HepG2 (cell line): ENCODE data around the gene WDR62. TPM values are rescaled to one million over a fixed set of nuclear protein-coding genes. Genes with fewer than 3 reads are reported as not detected.

Source experiments
- DR1 ChIP-seq: sonication (generic); formaldehyde crosslinking; IDR thresholded peaks from 2 replicates; pipeline ENCODE4 v1.8.0; 2021; ENCODE audit warnings: mild to moderate bottlenecking, missing genetic modification reagents, inconsistent platforms
- ETS1 ChIP-seq: sonication (generic); formaldehyde crosslinking; IDR thresholded peaks from 2 replicates; pipeline ENCODE4 v1.4.0; 2020; ENCODE audit warnings: missing genetic modification reagents
- FOXO1 ChIP-seq: sonication (generic); formaldehyde crosslinking; IDR thresholded peaks from 2 replicates; pipeline ENCODE4 v1.4.0; 2020; ENCODE audit warnings: missing genetic modification reagents
- HNRNPL ChIP-seq: fragments of 200-400 bp; formaldehyde crosslinking; IDR thresholded peaks from 2 replicates; pipeline ENCODE4 v1.6.1; 2017; ENCODE audit warnings: mild to moderate bottlenecking, low read depth, low read length
- MIER2 ChIP-seq: IDR thresholded peaks from 2 replicates; pipeline ENCODE4 v1.6.1; 2016; ENCODE audit warnings: missing biosample characterization, missing genetic modification reagents
- NCOA2 ChIP-seq: sonication (generic); formaldehyde crosslinking; IDR thresholded peaks from 2 replicates; pipeline ENCODE4 v1.8.0; 2022; ENCODE audit warnings: inconsistent platforms
- NR2F1 ChIP-seq, 2 experiments: fragments of 450-650 bp in 1 of 2; formaldehyde crosslinking in 1 of 2; IDR thresholded peaks; 2 replicates each; pipeline versions ENCODE4 v1.5.0 to v1.6.1; 2016 to 2020; ENCODE audit warnings: mild to moderate bottlenecking in 1 of 2, missing compliant biosample characterization in 1 of 2, missing genetic modification reagents in 1 of 2, moderate library complexity in 1 of 2
- SPEN ChIP-seq: sonication (generic); formaldehyde crosslinking; IDR thresholded peaks from 2 replicates; pipeline ENCODE4 v1.5.1; 2020; ENCODE audit warnings: low read depth, mild to moderate bottlenecking, missing genetic modification reagents
- UBTF ChIP-seq: sonication (generic); formaldehyde crosslinking; IDR thresholded peaks from 2 replicates; pipeline ENCODE4 v1.4.0; 2020; ENCODE audit warnings: mild to moderate bottlenecking, missing genetic modification reagents
- ZMYM2 ChIP-seq: sonication (generic); formaldehyde crosslinking; IDR thresholded peaks from 2 replicates; pipeline ENCODE4 v1.8.0; 2022; ENCODE audit warnings: mild to moderate bottlenecking, missing genetic modification reagents
- ZMYM4 ChIP-seq: sonication (generic); formaldehyde crosslinking; IDR thresholded peaks from 2 replicates; pipeline ENCODE4 v1.8.1; 2023; ENCODE audit warnings: mild to moderate bottlenecking, missing genetic modification reagents
- ZNF12 ChIP-seq: sonication (generic); formaldehyde crosslinking; IDR thresholded peaks from 2 replicates; pipeline ENCODE4 v1.5.0; 2020; ENCODE audit warnings: missing genetic modification reagents
- ZNF142 ChIP-seq: sonication (generic); formaldehyde crosslinking; IDR thresholded peaks from 2 replicates; pipeline ENCODE4 v1.4.0; 2020; ENCODE audit warnings: missing genetic modification reagents
- ZNF207 ChIP-seq: fragments of 450-650 bp; IDR thresholded peaks from 2 replicates; pipeline ENCODE4 v1.6.1; 2016; ENCODE audit warnings: antibody characterized with exemption, borderline replicate concordance
- ZNF296 ChIP-seq: sonication (generic); formaldehyde crosslinking; conservative IDR thresholded peaks from 2 replicates; pipeline ENCODE4 v1.5.0; 2020; ENCODE audit warnings: mild to moderate bottlenecking, missing genetic modification reagents
- ZNF430 ChIP-seq: sonication (generic); formaldehyde crosslinking; IDR thresholded peaks from 2 replicates; pipeline ENCODE4 v1.9.0; 2021; ENCODE audit warnings: mild to moderate bottlenecking, missing genetic modification reagents
- ZNF446 ChIP-seq: sonication (generic); formaldehyde crosslinking; IDR thresholded peaks from 2 replicates; pipeline ENCODE4 v1.5.0; 2020; ENCODE audit warnings: mild to moderate bottlenecking, missing genetic modification reagents
- ZNF616 ChIP-seq: sonication (generic); formaldehyde crosslinking; IDR thresholded peaks from 2 replicates; pipeline ENCODE4 v1.5.0; 2020; ENCODE audit warnings: low read depth, mild to moderate bottlenecking, missing genetic modification reagents
- ZNF660 ChIP-seq: sonication (generic); formaldehyde crosslinking; IDR thresholded peaks from 2 replicates; pipeline ENCODE4 v1.5.1; 2020; ENCODE audit warnings: mild to moderate bottlenecking, low read depth, missing genetic modification reagents, borderline replicate concordance
- ZNF777 ChIP-seq: sonication (generic); formaldehyde crosslinking; IDR thresholded peaks from 2 replicates; pipeline ENCODE4 v1.4.0; 2020; ENCODE audit warnings: missing genetic modification reagents
- polyA plus RNA-seq, 8 experiments: library from polyadenylated mRNA; depleted of rRNA in 3 of 8; stranded (reverse) in 7 of 8; unstranded in 1 of 8; fragments of >200 nt; fragmentation: Illumina TruSeq in 4 of 8; extraction: Trizol in 4 of 8; gene quantifications; 2 replicates each; pipeline versions ENCODE4 v1.2.1 to v1.2.3, GENCODE V29; 2011 to 2016; ENCODE audit warnings: low read depth in 4 of 8, missing spikeins in 1 of 8, mixed read lengths in 1 of 8; ENCODE audit not compliant: insufficient read depth in 1 of 8
- total RNA-seq, 5 experiments: library from RNA; depleted of rRNA; stranded (reverse); fragments of >200 nt; fragmentation: Illumina TruSeq; extraction: Trizol; gene quantifications; 2 replicates each; pipeline ENCODE4 v1.2.3, GENCODE V29; 2016; ENCODE audit warnings: low read depth in 1 of 5

WDR62 gene
- total and polyA plus RNA-seq, 2 of the 13 experiments (the other 11 are each of a cell fraction or from before 2014, with no cell fraction given) = 5.8 to 12.5 TPM

GRCh38 chr19:36054119-36054732 is 471 bp upstream of the WDR62 start, which contains the start of gene THAP8 (continued):
- 0 out of 2 replicates have a peak, but pooled peaks have one; percentile 30 for TF ChIP-seq ZNF142 (CRISPR knock-in tag)
- TF ChIP-seq ZNF660 (CRISPR knock-in tag) = no peak
- TF ChIP-seq ETS1 (CRISPR knock-in tag) = no peak
- TF ChIP-seq ZNF446 (CRISPR knock-in tag) = 0 out of 2 replicates have a peak, but pooled peaks have one; percentile 73
- peak; percentile 92; the same call in 1 of the 2 replicates for TF ChIP-seq ZNF207
- 0 out of 2 replicates have a peak, but pooled peaks have one; percentile 49 for TF ChIP-seq ZNF777 (CRISPR knock-in tag)
- no peak for TF ChIP-seq ZNF12 (CRISPR knock-in tag)
- no peak for TF ChIP-seq ZNF296 (CRISPR knock-in tag)
- TF ChIP-seq ZNF616 (CRISPR knock-in tag) = 0 out of 2 replicates have a peak, but pooled peaks have one; percentile 39
- peak; percentile 66; the same call in 1 of the 2 replicates for TF ChIP-seq DR1 (CRISPR knock-in tag)
- TF ChIP-seq NCOA2 (CRISPR knock-in tag) = peak; percentile 50; the same call in 1 of the 2 replicates
- 0 out of 2 replicates have a peak, but pooled peaks have one; percentile 35 for TF ChIP-seq HNRNPL
- TF ChIP-seq ZMYM2 = 0 out of 2 replicates have a peak, but pooled peaks have one; percentile 56
- peak; percentile 83 for TF ChIP-seq SPEN
- peak; percentile 71; the same call in 1 of the 2 replicates for TF ChIP-seq FOXO1
- TF ChIP-seq MIER2 (CRISPR knock-in tag) = peak; percentile 53; the same call in 1 of the 2 replicates
- TF ChIP-seq ZMYM4 (CRISPR knock-in tag) = peak; percentile 87
- peak in 1 of 2 experiments; percentile 52; a peak in 1 of 4 replicates for TF ChIP-seq NR2F1 (CRISPR knock-in tag; IDR thresholded peaks at IDR 0.05)
- TF ChIP-seq ZNF430 (CRISPR knock-in tag) = peak; percentile 64; the same call in 1 of the 2 replicates
- peak; percentile 40 for TF ChIP-seq UBTF (CRISPR knock-in tag)
